Aorta (tissue), 5 donors: ENCODE measurements around the gene FSD1. TPM values are rescaled to one million over a fixed set of nuclear protein-coding genes. Genes with fewer than 3 reads are reported as not detected.

Source experiments
- ATAC-seq: fragments of 200-7000 bp; cut with Tn5 transposase; one replicate; pipeline ENCODE4 v1.9.1; 2022; ENCODE audit warnings: moderate library complexity; ENCODE audit not compliant: low FRiP score
- DNase-seq, 2 donors: peaks; one replicate each; pipeline ENCODE4 v3.0.0-alpha.2; 2020
- H3K27ac ChIP-seq, 2 donors: one replicate each; pipeline ENCODE4 v1.5.1; 2013; ENCODE audit warnings: low read length in 2 of 2, mild to moderate bottlenecking in 2 of 2, moderate library complexity in 2 of 2, control low read depth in 1 of 2, inconsistent platforms in 1 of 2, low read depth in 1 of 2
- H3K27me3 ChIP-seq, 2 donors: one replicate each; pipeline ENCODE4 v1.6.1; 2013; ENCODE audit warnings: control low read depth in 1 of 2, low read length in 1 of 2, mild to moderate bottlenecking in 1 of 2, moderate library complexity in 1 of 2; ENCODE audit not compliant: insufficient read depth in 2 of 2, control insufficient read depth in 1 of 2
- H3K36me3 ChIP-seq, 2 donors: one replicate each; pipeline ENCODE4 v1.6.1; 2013; ENCODE audit warnings: control low read depth in 1 of 2, low read length in 1 of 2, mild to moderate bottlenecking in 1 of 2; ENCODE audit not compliant: insufficient read depth in 2 of 2, control insufficient read depth in 1 of 2
- H3K4me1 ChIP-seq, 2 donors: one replicate each; pipeline ENCODE4 v1.6.1; 2013; ENCODE audit warnings: low read length in 2 of 2, control low read depth in 1 of 2, mild to moderate bottlenecking in 1 of 2, moderate library complexity in 1 of 2; ENCODE audit not compliant: insufficient read depth in 2 of 2, control insufficient read depth in 1 of 2
- H3K4me3 ChIP-seq, 2 donors: one replicate each; pipeline ENCODE4 v1.5.1; 2013; ENCODE audit warnings: low read length in 2 of 2, control low read depth in 1 of 2, mild to moderate bottlenecking in 1 of 2
- H3K9me3 ChIP-seq: one replicate; pipeline ENCODE4 v1.6.1; 2013; ENCODE audit warnings: mild to moderate bottlenecking, low read length; ENCODE audit not compliant: control insufficient read depth
- WGBS, 2 donors: extraction: QIAGEN DNeasy Blood & Tissue Kit; methylation state at CpG; one replicate each; pipeline ENCODE4 v1.1.7; 2013; 5-methylcytosine and 5-hydroxymethylcytosine counted together
- intact Hi-C, 2 donors: fragments of 100-400 bp; cut with DNase I; formaldehyde crosslinking; loops; one replicate each; pipeline versions ENCODE4 v1.14.2 to v1.15.0; 2022
- polyA plus RNA-seq, 2 donors: library from polyadenylated mRNA; stranded (reverse); fragments of 200-250 nt; gene quantifications; one replicate each; pipeline ENCODE4 v1.2.3, GENCODE V29; 2013
- total RNA-seq, 2 donors: library from RNA; stranded (reverse); fragmentation: NEBNext Ultra II Directional; extraction: Animal tissue kit (Norgen Biotek cat#: 25700); gene quantifications; one replicate each; pipeline ENCODE4 v1.2.1, GENCODE V29; 2021
- donor health status: healthy with polysubstance abuse.
- donor health status: Bipolar disorder and iron deficiency.
- donor health status: DM: no; HTN: no; CAD: no.
- donor health status: DM: no; HTN: no; CAD: no.
- donor health status: DM: yes; HTN: yes; CAD: no.

FSD1 gene
- total and polyA plus RNA-seq, 4 donors, result 0.84 TPM; not detected in 3

DNA sequence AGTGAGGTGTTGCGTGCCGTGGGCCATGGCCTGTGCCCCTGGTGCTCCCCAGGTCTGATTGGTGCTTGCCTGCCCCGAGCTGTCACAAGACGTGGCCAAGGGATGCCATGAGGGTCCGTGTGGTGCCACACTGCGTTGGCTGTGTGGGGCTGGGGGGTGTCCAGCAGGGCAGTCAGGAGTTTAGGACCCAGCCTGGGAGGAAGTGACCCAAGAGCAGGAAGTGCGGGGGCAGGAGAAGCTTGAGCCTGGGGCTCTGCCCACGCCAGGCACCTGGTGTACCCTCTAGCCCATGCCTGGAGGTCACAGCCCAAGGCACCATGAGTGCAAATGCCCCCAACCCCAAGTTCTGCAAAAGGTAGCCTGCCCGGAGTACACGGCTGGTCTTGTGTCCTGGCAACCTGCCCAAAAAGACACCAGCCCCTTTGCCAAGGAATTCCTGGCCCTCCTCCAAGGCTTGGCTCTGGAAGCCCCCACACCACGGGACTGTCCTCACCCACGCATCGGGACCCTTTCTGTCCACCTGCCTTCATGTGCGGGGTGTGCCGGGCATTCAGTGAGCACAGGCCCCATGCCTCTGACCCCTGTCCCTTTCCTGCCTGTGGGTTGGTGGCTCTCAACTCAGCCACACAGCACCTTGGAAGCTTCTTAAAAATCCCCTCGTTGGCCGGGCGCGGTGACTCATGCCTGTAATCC is 63.9 kb downstream of the FSD1 start:
- H3K27me3 ChIP-seq, result no peaks in the 10 kb centered on the region
- DNase-seq (peak in 1 of 2 donors; percentile 54), ATAC-seq (no peak)
- intact Hi-C loops, result no loop called here
- no peak overlapping the region for H3K27ac ChIP-seq
- no peaks in the 10 kb centered on the region for H3K9me3 ChIP-seq
- H3K36me3 ChIP-seq, result peaks cover 0 to 2% of the 10 kb centered on the region in 2 donors
- no peaks in the 10 kb centered on the region for H3K4me1 ChIP-seq
- WGBS, 2 donors, result 67% methylated on average over 19 of the region's 19 CpGs
- H3K4me3 ChIP-seq, result no peak overlapping the region

DNA sequence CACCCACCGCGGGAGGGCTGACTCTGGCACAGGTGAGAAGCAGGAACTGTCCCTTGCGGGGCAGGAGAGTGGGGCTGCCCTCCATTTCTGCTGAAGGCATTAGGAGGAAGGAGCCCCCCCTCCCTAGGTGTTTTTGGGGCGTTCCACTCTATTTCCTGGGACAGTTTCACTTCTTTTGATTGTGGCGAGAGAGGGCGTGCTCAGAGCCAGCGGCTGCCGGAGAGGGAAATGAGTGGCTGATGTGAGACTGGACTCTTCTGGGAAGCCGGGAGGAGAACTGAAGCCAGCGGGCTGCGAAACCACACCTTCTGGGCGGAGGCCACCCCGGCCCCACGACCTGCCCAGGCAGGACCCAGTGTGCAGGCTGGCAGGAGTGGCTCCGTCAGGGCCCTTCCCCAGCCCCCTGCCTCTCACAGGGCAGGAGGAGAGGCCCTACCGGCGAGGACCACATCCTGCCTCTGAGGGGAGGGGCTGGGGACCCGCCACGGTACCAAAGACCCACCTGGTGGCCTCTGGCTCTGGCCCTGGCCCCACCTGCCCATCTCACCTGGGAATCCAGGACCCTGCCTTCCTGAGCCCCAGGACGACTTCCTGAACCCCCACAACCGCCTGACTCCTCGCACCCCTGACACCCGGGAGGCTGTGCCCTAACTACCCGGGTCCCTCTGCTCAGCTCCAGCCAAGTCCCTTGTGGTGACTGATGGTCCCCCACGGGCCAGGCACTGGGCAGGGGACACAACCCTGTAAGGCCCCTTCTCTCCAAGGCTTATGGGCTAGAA is 64.9 kb downstream of the FSD1 start:
- Histone ChIP-seq H3K4me3 (no peak overlapping the region), H3K27ac (no peak overlapping the region), H3K27me3 (no peaks in the 10 kb centered on the region), H3K9me3 (no peaks in the 10 kb centered on the region), H3K4me1 (no peaks in the 10 kb centered on the region), H3K36me3 (no peaks in the 10 kb centered on the region)
- peak; percentile 17 for ATAC-seq
- peak in 1 of 2 donors; percentile 77 for DNase-seq
- 85 to 86% methylated on average over 21 to 25 of the region's 25 CpGs for WGBS, 2 donors
- intact Hi-C loops, result no loop called here

DNA sequence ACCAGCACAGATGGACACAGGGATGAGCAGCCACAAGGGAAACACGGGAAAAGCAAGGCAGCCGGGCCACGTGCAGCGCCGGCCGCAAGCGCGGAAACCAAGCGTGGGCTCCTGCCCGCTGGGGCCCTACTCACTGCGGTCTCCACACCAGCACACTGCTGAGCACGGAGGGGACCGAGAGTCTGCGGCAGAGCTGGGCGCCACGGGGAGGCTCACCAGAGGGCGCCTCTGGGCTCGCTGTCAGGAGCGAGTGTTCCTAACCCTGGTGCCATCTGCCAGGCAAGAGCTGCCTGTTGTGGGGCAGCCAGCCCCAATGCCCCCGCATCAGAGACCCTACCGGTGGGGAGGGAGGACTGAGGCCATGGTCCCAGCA is 65.5 kb downstream of the FSD1 start:
- 86 to 87% methylated on average over 21 of the region's 21 CpGs for WGBS, 2 donors
- Histone ChIP-seq H3K9me3 (no peaks in the 10 kb centered on the region), H3K27me3 (no peaks in the 10 kb centered on the region), H3K4me1 (peaks cover 0 to under 1% of the 10 kb centered on the region in 2 donors), H3K36me3 (no peaks in the 10 kb centered on the region), H3K27ac (no peak overlapping the region), H3K4me3 (no peak overlapping the region)
- ATAC-seq, result no peak
- peak in 1 of 2 donors; percentile 71 for DNase-seq
- intact Hi-C loops, result no loop called here

DNA sequence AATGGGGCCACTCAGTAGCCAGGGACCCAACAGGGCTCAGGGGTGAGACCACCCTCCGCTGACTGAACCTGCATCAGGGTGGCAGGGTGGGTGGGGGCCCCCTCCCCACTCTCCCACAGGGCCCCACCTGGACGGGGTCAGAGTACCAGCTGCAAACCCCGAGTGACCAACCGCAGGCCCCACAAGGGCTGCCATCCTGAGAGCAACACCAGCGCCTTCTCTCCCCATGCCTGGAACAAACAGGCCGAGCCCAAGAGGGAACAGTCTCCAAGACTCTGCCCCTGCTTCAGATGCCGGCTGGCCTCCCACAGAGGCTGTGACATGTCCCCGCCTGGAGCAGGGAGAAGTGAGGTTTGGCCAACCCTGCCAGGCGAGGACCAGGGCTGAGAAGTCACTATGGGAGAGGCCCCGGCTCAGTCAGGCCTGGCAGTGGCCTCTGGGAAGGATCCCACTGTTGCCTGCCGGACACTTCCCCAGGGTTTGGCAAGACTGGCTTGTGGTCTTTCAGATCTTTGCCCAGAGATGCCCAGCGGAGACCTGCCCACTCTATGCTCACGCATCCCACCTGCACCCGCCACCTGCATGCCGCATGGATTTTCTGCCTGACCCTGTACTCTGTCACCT is 66.1 kb downstream of the FSD1 start:
- DNase-seq (no peak), ATAC-seq (no peak)
- Histone ChIP-seq H3K36me3 (no peaks in the 10 kb centered on the region), H3K27me3 (no peaks in the 10 kb centered on the region), H3K9me3 (no peaks in the 10 kb centered on the region), H3K4me1 (peaks cover 0 to 3% of the 10 kb centered on the region in 2 donors), H3K4me3 (no peak overlapping the region), H3K27ac (no peak overlapping the region)
- WGBS, 2 donors, result 92 to 93% methylated on average over 15 of the region's 15 CpGs
- intact Hi-C loops, result no loop called here

DNA sequence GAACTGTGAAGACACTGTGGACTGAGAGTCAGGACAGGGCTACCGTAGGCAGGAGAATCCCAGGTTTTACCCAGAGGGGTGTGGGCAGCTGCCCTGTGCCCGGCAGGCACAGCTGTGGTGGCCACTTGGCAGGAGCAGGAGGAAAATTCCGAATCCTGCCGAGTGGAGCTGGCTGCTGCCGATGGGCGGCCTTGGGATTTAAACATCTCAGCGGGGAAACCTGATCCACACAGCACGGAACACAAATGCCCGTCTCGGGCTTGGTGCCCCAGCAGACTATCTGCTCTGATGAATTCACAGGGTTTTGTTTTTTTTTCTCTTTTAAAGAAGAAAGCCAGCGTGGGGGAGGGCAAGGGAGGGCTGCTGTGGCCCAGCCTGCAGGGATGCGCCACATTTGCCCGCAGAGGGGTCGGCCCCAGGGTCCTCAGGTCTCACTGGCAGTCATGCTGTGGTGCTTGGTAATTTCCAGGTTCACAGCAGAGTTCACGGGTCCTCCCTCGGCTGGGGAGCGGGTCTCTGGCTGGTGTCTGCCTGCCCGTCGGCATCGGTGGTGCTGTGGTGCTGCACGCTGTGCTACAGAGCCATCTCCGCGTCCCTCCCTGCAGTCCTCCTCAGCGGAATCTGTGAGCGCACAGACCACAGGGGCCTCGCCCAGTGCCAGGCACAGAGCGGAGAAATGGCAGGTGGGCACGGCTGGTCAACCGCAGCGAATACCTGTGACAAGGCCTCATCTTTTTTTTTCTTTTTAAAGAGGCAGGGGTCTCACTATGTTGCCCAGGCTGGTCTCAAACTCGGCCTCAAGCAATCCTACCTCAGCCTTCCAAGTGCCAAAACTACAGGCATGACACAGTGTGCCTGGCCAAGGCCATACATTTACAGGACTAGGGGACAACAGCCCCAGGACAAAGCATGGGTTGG is 67.1 kb downstream of the FSD1 start:
- ATAC-seq (no peak), DNase-seq (no peak)
- intact Hi-C loops, result no loop called here
- Histone ChIP-seq H3K27ac (no peak overlapping the region), H3K9me3 (no peaks in the 10 kb centered on the region), H3K4me1 (peaks cover 0 to 6% of the 10 kb centered on the region in 2 donors), H3K36me3 (no peaks in the 10 kb centered on the region), H3K4me3 (no peak overlapping the region), H3K27me3 (no peaks in the 10 kb centered on the region)
- WGBS, 2 donors, result 84 to 85% methylated on average over 31 of the region's 31 CpGs

DNA sequence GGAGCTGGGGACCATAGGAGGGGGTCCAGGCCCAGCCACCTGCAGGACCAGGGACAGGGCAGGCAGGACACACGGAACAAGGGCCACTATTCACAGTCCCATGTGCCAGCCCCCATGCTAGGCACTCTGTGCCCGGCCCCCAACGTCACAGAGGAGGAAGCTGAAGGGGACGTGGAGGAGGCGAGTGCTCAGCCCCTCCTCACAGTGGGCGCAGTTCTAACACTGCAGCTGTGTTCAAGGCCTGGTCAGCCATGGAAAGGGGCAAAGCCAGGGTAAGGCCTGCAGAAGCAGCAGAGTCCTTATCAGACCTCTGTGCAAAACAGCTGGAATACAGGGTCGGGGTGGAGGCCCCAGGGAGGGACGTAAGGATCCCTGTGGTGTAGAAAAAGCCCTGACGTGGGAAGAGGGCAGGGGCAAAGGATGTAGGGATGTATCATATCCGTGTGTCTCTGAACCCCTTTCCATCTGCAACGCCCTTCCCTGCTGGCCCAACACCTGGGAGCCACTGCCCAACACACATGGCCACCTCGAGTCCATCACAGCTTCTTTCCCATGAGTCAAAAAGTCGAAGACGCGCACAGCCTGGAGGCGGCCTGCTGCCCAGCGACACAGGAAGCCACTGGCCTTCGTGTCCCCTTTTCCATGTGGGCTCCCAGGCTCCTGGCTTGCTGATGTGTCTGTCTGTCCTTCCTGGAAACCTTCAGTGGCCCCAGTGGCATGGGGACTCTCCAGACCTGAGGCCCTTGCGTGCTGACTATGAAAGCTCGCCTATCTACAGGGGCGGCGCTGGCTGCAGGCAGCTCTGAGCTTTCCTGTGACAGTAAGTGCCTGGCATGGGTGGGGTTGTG is 68.0 kb downstream of the FSD1 start:
- Histone ChIP-seq H3K27me3 (no peaks in the 10 kb centered on the region), H3K27ac (peak overlapping the region in 1 of 2 donors; percentile 6), H3K4me1 (peaks cover 0 to 6% of the 10 kb centered on the region in 2 donors), H3K4me3 (no peak overlapping the region), H3K36me3 (no peaks in the 10 kb centered on the region), H3K9me3 (no peaks in the 10 kb centered on the region)
- ATAC-seq (no peak), DNase-seq (no peak)
- 89 to 93% methylated on average over 22 of the region's 22 CpGs for WGBS, 2 donors
- intact Hi-C loops, result no loop called here

DNA sequence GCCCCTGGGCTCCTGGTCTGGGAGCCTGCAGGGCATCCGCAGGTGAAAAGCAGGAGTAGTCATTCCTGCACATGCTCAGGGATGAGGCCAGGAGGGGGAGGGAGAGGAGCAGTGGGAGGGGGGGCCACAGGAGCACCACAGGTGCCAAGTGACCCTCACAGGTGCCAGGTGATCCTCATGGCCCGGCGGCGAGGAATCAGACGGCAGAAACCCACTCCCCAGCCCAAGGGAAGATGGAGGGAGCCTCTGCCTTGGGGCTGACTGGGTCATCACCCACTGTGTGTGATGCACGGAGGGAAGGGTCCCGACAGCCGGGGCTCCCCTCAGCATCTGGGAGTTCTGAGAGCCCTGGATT is 68.6 kb downstream of the FSD1 start:
- Histone ChIP-seq H3K36me3 (no peaks in the 10 kb centered on the region), H3K4me1 (peaks cover 0 to 6% of the 10 kb centered on the region in 2 donors), H3K9me3 (no peaks in the 10 kb centered on the region), H3K27me3 (no peaks in the 10 kb centered on the region), H3K27ac (peak overlapping the region in 1 of 2 donors; percentile 88), H3K4me3 (no peak overlapping the region)
- ATAC-seq, result no peak
- no peak for DNase-seq
- 53 to 56% methylated on average over 8 of the region's 8 CpGs for WGBS, 2 donors
- intact Hi-C loops, result no loop called here
